ENCODE data around the gene ABCA3. TPM values are rescaled to one million over a fixed set of nuclear protein-coding genes. Genes with fewer than 3 reads are reported as not detected.

Gene ABCA3
- total RNA-seq, 1 donor from 2014 or later, result 17.1 TPM

- TF ChIP-seq CTCF (conservative IDR thresholded peaks at IDR 0.05; ENCODE audit: low read depth, low read length), result no peak
- H3K4me3 ChIP-seq (ENCODE audit: low read depth, low read length), result no peak overlapping the region
- no peak for DNase-seq (ENCODE audit: low read depth)
These were observed 5.1 kb downstream of the ABCA3 start for GRCh38 chr16:2335286-2335895.

- DNase-seq (ENCODE audit: low read depth), result no peak
- H3K4me3 ChIP-seq (ENCODE audit: low read depth, low read length), result no peak overlapping the region
- no peak for TF ChIP-seq CTCF (conservative IDR thresholded peaks at IDR 0.05; ENCODE audit: low read depth, low read length)
These were observed 6.7 kb downstream of the ABCA3 start for GRCh38 chr16:2333772-2334379.

- DNase-seq (ENCODE audit: low read depth), result no peak
- TF ChIP-seq CTCF (conservative IDR thresholded peaks at IDR 0.05; ENCODE audit: low read depth, low read length), result no peak
These were observed 7.3 kb downstream of the ABCA3 start for GRCh38 chr16:2333231-2333630.

DNA sequence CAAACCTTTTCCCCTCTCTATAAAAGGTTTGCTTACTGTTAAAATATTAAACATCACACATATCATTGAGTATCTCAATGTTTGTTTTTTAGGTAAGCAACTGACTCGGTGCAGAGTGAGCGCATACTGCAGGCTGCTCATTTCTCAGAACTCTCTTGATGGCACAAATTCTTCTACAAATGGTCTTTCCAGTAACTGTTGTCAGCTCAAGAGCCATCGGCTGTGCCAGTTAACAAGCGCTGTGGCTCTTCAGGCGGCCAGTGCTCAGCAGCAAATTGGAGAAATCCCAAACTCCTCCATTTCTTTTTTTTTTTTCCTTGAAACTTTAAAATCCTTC is 8.6 kb downstream of the ABCA3 start:
- DNase-seq (ENCODE audit: low read depth), result no peak
- TF ChIP-seq CTCF (conservative IDR thresholded peaks at IDR 0.05; ENCODE audit: low read depth, low read length), result no peak
- no peak overlapping the region for H3K4me3 ChIP-seq (ENCODE audit: low read depth, low read length)

More at GRCh38 chr16:2333231-2333630, 7.3 kb downstream of the ABCA3 start:
- no peak overlapping the region for H3K4me3 ChIP-seq (ENCODE audit: low read depth, low read length)

- DNase-seq (ENCODE audit: low read depth), result no peak
- no peak for TF ChIP-seq CTCF (conservative IDR thresholded peaks at IDR 0.05; ENCODE audit: low read depth, low read length)
- no peak overlapping the region for H3K4me3 ChIP-seq (ENCODE audit: low read depth, low read length)
These were observed 9.2 kb downstream of the ABCA3 start for GRCh38 chr16:2331199-2331930.

DNA sequence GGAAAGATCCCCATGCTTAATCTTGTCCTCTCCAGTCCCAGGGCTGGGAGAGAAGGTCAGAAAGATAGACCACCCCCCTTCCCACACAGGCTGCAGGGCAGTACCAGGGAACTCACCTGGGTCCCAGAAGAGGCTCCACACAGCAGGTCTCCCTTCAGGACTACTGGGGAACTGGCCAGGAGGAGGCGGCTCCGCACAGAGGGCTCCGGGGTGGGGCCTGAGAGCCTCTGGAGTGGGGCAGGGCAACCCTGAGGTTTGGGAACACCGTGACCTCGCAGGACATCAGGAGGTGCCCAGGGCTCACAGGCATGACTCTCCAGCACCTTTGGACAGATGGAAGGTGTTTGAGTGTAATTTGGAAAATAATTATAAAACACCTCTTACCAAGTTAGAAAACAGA is 11.0 kb downstream of the ABCA3 start:
- no peak for TF ChIP-seq CTCF (conservative IDR thresholded peaks at IDR 0.05; ENCODE audit: low read depth, low read length)
- no peak for DNase-seq (ENCODE audit: low read depth)
- H3K4me3 ChIP-seq (ENCODE audit: low read depth, low read length), result no peak overlapping the region
